Upper lobe of left lung (tissue), 4 donors: ENCODE results near the gene IFT22.
A peak's percentile ranks its signal among the peaks of the same experiment; 100 is the strongest.
"Not testable (repeated sequence)": the region's sequence is repeated elsewhere in the genome, so short reads cannot be mapped to it uniquely, and the experiment has no call there.

ENCODE experiments used
- CTCF ChIP-seq, 6 experiments: fragments of 450-650 bp in 4 of 6; fragments of 200-600 bp in 2 of 6; sonication (generic) in 2 of 6; IDR thresholded peaks; one replicate each; pipeline ENCODE4 v1.5.1; 2016 to 2019; ENCODE audit warnings: antibody characterized with exemption in 6 of 6
- EP300 ChIP-seq, 4 donors: sonication (generic); formaldehyde crosslinking; IDR thresholded peaks; one replicate each; pipeline ENCODE4 v1.5.1; 2017; ENCODE audit warnings: antibody characterized with exemption in 4 of 4, control low read depth in 2 of 4
- POLR2AphosphoS5 ChIP-seq, 2 donors: sonication (generic); formaldehyde crosslinking; IDR thresholded peaks; one replicate each; pipeline ENCODE4 v1.5.1; 2017; ENCODE audit warnings: antibody characterized with exemption in 2 of 2

- not testable (repeated sequence) for TF ChIP-seq POLR2AphosphoS5, EP300 (IDR thresholded peaks at IDR 0.05)
- TF ChIP-seq CTCF (IDR thresholded peaks at IDR 0.05), result peak in 5 of 6 experiments; percentile 43 to 66 (median 59)
Measured at GRCh38 chr7:101290186-101291037, 31.2 kb downstream of the IFT22 start.
